Measurements from ENCODE around the gene CPNE2.

- no peak for TF ChIP-seq JUND (IDR thresholded peaks at IDR 0.05)
- TF ChIP-seq, protein P1, sequence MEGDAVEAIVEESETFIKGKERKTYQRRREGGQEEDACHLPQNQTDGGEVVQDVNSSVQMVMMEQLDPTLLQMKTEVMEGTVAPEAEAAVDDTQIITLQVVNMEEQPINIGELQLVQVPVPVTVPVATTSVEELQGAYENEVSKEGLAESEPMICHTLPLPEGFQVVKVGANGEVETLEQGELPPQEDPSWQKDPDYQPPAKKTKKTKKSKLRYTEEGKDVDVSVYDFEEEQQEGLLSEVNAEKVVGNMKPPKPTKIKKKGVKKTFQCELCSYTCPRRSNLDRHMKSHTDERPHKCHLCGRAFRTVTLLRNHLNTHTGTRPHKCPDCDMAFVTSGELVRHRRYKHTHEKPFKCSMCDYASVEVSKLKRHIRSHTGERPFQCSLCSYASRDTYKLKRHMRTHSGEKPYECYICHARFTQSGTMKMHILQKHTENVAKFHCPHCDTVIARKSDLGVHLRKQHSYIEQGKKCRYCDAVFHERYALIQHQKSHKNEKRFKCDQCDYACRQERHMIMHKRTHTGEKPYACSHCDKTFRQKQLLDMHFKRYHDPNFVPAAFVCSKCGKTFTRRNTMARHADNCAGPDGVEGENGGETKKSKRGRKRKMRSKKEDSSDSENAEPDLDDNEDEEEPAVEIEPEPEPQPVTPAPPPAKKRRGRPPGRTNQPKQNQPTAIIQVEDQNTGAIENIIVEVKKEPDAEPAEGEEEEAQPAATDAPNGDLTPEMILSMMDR (IDR thresholded peaks at IDR 0.05; ENCODE audit: low read depth, low read length, missing input control) = no peak
- no peak for TF ChIP-seq RAD21 (IDR thresholded peaks at IDR 0.05)
Observed at GRCh38 chr16:57166951-57167350, 74.6 kb downstream of the CPNE2 start.
